K562 (cell line): ENCODE data around the gene WFDC9. TPM values are rescaled to one million over a fixed set of nuclear protein-coding genes. Genes with fewer than 3 reads are reported as not detected.

ENCODE experiments used
- IRF2 ChIP-seq: sonication (generic); formaldehyde crosslinking; IDR thresholded peaks from 2 replicates; pipeline ENCODE4 v1.8.1; 2022; ENCODE audit warnings: mild to moderate bottlenecking, missing genetic modification reagents
- PHF21A ChIP-seq: fragments of 450-650 bp; IDR thresholded peaks from 2 replicates; pipeline ENCODE4 v1.6.1; 2017; ENCODE audit warnings: low read depth, borderline replicate concordance
- RBM14 ChIP-seq: fragments of 200-400 bp; formaldehyde crosslinking; IDR thresholded peaks from 2 replicates; pipeline ENCODE4 v1.6.1; 2018; ENCODE audit warnings: low read depth, mild to moderate bottlenecking, low read length, moderate library complexity, borderline replicate concordance; ENCODE audit not compliant: insufficient read depth
- SIN3B ChIP-seq: fragments of 450-650 bp; IDR thresholded peaks from 2 replicates; pipeline ENCODE4 v1.6.1; 2017; ENCODE audit warnings: low read depth, mild to moderate bottlenecking, moderate library complexity
- ZNF274 ChIP-seq: IDR thresholded peaks from 2 replicates; pipeline ENCODE4 v1.6.1; 2011; ENCODE audit warnings: low read depth, mild to moderate bottlenecking, low read length, moderate library complexity, borderline replicate concordance
- polyA plus RNA-seq, 8 experiments: library from polyadenylated mRNA; depleted of rRNA in 4 of 8; stranded (reverse) in 5 of 8; unstranded in 3 of 8; fragments of >200 nt; fragmentation: Nextera tagmentation in 2 of 8; fragmentation: Illumina TruSeq in 1 of 8; extraction: Ambion mirVana in 2 of 8; extraction: Trizol in 1 of 8; gene quantifications; 2 replicates each; pipeline versions ENCODE4 v1.2.1 to v1.2.3, GENCODE V29; 2011 to 2014; ENCODE audit warnings: inconsistent platforms in 1 of 8, missing spikeins in 1 of 8
- total RNA-seq, 7 experiments: library from RNA; depleted of rRNA in 6 of 7; stranded (reverse); fragments of >200 nt in 6 of 7; fragmentation: Illumina TruSeq in 2 of 7; extraction: Trizol in 2 of 7; gene quantifications; 2 replicates each; pipeline versions ENCODE4 v1.2.1 to v1.2.3, GENCODE V29; 2011 to 2021; ENCODE audit warnings: low replicate concordance in 1 of 7
- TF ChIP-seq, protein P1 (sequence below): sonication (generic); formaldehyde crosslinking; IDR thresholded peaks from 2 replicates; pipeline ENCODE4 v1.8.1; 2023; ENCODE audit warnings: mild to moderate bottlenecking, missing genetic modification reagents
- TF ChIP-seq, protein P2 (sequence below), 2 experiments: fragments of 450-650 bp; IDR thresholded peaks; 2 replicates each; pipeline ENCODE4 v1.6.1; 2016; ENCODE audit warnings: mild to moderate bottlenecking in 2 of 2, borderline replicate concordance in 1 of 2, low read depth in 1 of 2, moderate library complexity in 1 of 2

The WFDC9 gene
- total and polyA plus RNA-seq, 9 of the 15 experiments (the other 6 are each of a cell fraction or from before 2014, with no cell fraction given) = not detected

- TF ChIP-seq RBM14 (no peak), PHF21A (no peak), ZNF274 (no peak), IRF2 (CRISPR knock-in tag) (no peak), SIN3B (no peak)
- TF ChIP-seq, protein P1, sequence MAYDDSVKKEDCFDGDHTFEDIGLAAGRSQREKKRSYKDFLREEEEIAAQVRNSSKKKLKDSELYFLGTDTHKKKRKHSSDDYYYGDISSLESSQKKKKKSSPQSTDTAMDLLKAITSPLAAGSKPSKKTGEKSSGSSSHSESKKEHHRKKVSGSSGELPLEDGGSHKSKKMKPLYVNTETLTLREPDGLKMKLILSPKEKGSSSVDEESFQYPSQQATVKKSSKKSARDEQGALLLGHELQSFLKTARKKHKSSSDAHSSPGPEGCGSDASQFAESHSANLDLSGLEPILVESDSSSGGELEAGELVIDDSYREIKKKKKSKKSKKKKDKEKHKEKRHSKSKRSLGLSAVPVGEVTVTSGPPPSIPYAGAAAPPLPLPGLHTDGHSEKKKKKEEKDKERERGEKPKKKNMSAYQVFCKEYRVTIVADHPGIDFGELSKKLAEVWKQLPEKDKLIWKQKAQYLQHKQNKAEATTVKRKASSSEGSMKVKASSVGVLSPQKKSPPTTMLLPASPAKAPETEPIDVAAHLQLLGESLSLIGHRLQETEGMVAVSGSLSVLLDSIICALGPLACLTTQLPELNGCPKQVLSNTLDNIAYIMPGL (CRISPR knock-in tag) = no peak
- TF ChIP-seq, protein P2, sequence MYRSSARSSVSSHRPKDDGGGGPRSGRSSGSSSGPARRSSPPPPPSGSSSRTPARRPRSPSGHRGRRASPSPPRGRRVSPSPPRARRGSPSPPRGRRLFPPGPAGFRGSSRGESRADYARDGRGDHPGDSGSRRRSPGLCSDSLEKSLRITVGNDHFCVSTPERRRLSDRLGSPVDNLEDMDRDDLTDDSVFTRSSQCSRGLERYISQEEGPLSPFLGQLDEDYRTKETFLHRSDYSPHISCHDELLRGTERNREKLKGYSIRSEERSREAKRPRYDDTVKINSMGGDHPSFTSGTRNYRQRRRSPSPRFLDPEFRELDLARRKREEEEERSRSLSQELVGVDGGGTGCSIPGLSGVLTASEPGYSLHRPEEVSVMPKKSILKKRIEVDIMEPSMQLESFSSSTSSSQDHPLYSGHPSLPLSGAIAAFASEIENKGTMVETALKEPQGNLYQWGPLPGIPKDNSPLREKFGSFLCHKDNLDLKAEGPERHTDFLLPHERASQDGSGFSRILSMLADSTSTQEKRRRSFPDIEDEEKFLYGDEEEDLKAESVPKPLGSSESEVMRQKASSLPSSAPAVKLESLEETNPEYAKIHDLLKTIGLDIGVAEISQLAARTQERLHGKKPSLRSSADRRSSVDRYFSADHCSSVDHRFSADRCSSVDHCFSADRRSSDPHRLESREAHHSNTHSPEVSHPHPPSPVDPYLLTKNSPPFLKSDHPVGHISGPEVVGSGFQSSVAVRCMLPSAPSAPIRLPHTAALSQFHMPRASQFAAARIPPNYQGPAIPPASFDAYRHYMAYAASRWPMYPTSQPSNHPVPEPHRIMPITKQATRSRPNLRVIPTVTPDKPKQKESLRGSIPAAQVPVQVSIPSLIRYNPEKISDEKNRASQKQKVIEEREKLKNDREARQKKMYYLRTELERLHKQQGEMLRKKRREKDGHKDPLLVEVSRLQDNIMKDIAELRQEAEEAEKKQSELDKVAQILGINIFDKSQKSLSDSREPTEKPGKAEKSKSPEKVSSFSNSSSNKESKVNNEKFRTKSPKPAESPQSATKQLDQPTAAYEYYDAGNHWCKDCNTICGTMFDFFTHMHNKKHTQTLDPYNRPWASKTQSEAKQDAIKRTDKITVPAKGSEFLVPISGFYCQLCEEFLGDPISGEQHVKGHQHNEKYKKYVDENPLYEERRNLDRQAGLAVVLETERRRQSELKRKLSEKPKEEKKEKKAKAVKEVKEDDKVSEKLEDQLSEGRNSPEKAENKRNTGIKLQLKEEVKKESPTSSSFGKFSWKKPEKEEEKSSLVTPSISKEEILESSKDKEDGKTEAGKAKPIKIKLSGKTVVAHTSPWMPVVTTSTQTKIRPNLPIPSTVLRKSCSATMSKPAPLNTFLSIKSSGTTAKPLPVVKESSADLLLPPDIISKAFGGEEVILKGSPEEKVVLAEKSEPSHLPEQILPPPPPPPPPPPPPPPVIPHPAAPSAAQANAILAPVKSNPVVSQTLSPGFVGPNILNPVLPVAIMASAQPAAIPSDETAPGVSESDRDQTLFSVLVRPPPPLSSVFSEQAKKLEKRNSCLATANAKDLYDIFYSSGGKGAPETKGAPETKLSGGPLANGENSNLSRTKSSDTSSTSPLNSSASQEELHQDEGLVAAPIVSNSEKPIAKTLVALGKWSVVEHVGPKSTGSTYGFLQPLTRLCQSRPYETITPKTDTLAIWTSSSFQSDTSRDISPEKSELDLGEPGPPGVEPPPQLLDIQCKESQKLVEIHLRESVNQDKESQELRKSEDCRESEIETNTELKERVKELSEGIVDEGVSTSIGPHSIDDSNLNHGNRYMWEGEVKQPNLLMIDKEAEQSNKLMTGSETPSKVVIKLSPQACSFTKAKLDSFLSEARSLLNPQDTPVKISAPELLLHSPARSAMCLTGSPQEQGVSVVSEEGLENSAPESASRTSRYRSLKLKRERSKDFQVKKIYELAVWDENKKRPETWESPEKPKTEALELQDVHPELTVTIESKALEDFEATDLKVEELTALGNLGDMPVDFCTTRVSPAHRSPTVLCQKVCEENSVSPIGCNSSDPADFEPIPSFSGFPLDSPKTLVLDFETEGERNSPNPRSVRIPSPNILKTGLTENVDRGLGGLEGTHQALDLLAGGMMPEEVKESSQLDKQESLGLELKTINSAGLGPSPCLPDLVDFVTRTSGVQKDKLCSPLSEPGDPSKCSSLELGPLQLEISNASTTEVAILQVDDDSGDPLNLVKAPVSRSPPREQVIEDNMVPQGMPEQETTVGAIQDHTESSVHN (IDR thresholded peaks at IDR 0.05; ENCODE audit: borderline replicate concordance in 1 of 2, low read depth in 1 of 2) = no peak
- TF ChIP-seq, all 486 proteins: peak for 0
Observed at GRCh38 chr20:45575931-45576330, 55.2 kb downstream of the WFDC9 start (continued).
